Measurements from ENCODE around the gene DLAT. TPM values are rescaled to one million over a fixed set of nuclear protein-coding genes. Genes with fewer than 3 reads are reported as not detected.
"Not testable (repeated sequence)": the region's sequence is repeated elsewhere in the genome, so short reads cannot be mapped to it uniquely, and the experiment has no call there.

DLAT gene
- total RNA-seq, 1 donor from 2014 or later = 123 TPM

GRCh38 chr11:112042161-112042960 lies 17.2 kb downstream of the DLAT start:
- intact Hi-C loops (cut with DNase I) = no loop called here
- DNase-seq (ENCODE audit: low spot score) = no peak

- intact Hi-C loops (cut with DNase I) = no loop called here
- no peak for DNase-seq (ENCODE audit: low spot score)
Observed at GRCh38 chr11:112042961-112043304, 17.7 kb downstream of the DLAT start.

- intact Hi-C loops (cut with DNase I) = no loop called here
- DNase-seq (ENCODE audit: low spot score) = no peak
Observed at GRCh38 chr11:112044961-112045360, 19.8 kb downstream of the DLAT start.

DNA sequence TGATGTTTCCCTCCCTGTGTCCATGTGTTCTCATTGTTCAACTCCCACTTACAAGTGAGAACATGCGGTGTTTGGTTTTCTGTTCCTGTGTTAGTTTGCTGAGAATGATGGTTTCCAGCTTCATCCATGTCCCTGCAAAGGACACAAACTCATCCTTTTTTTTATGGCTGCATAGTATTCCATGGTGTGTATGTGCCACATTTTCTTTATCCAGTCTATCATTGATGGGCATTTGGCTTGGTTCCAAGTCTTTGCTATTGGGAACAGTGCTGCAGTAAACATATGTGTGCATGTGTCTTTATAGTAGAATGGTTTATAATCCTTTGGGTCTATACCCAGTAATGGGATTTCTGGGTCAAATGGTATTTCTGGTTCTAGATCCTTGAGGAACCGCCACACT lies 21.4 kb downstream of the DLAT start:
- intact Hi-C loops (cut with DNase I); DNase-seq (ENCODE audit: low spot score): not testable (repeated sequence)

DNA sequence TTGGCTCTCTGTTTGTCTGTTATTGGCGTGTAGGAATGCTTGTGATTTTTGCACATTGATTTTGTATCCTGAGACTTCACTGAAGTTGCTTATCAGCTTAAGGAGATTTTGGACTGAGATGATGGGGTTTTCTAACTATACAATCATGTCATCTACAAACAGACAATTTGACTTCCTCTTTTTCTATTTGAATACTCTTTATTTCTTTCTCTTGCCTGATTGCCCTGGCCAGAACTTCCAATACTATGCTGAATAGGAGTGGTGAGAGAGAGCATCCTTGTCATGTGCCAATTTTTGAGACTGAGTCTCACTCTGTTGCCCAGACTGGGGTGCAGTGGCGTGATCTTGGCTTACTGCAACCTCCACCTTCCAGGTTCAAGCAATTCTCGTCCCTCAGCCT lies 23.0 kb downstream of the DLAT start:
- DNase-seq (ENCODE audit: low spot score); intact Hi-C loops (cut with DNase I): not testable (repeated sequence)

DNA sequence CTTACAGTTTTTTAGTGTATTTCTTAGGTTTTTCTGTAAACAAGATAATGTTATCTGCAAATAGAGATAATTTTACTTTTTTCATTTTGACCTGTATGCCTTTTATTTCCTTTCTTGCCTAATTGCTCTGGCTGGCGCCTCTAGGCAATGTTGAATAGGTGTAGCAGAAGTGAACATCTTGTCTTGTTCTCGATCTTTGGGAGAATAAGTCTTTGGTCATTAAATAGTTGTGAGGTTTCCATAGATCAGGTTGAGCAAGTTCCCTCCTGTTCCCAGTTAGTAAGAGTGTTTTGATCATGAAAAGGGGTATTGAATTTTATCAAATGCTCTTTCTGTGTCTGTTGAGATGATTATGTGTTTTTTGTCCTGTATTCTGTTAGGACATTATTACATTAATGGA lies 24.6 kb downstream of the DLAT start:
- DNase-seq (ENCODE audit: low spot score) = no peak
- intact Hi-C loops (cut with DNase I) = no loop called here

DNA sequence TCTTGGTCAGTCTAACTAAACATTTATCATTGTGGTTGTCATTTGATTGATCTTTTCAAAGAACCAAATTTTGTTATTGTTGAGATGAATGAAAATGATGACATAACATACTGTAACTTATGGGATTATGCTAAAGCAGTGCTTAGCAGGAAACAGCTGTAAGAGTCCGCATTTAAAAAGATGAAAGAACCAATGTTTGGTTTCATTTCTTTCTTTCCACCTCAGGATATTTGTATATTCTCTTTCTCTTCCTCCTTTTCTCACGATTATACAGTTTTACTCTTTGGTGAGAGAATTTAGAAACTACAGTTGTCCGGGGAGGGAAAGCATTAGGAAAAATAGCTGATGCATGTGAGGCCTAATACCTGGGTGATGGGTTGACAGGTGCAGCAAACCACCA lies 25.5 kb downstream of the DLAT start:
- no peak for DNase-seq (ENCODE audit: low spot score)
- intact Hi-C loops (cut with DNase I) = no loop called here

DNA sequence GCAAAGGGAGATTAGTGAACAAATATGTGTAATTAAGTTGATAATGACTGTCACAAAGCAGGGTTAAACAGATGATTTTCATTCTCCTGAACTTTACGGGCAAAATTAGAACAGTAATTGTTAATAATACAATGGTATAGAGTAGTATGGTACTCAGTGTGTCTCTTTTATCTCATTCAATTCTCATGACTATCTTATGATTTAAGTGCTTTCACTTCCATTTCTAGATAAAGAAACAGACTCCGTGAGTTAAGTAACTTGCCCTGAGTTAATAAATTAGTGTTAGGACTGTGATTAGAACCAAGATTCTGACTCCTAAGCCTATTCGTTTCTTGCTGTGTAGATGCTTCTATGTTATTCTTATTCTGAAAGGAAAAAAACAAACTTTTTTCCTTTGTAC lies 26.6 kb downstream of the DLAT start:
- no peak for DNase-seq (ENCODE audit: low spot score)
- intact Hi-C loops (cut with DNase I) = no loop called here

GRCh38 chr11:112057170-112057569 lies 32.0 kb downstream of the DLAT start:
- intact Hi-C loops (cut with DNase I) = no loop called here
- no peak for DNase-seq (ENCODE audit: low spot score)

DNA sequence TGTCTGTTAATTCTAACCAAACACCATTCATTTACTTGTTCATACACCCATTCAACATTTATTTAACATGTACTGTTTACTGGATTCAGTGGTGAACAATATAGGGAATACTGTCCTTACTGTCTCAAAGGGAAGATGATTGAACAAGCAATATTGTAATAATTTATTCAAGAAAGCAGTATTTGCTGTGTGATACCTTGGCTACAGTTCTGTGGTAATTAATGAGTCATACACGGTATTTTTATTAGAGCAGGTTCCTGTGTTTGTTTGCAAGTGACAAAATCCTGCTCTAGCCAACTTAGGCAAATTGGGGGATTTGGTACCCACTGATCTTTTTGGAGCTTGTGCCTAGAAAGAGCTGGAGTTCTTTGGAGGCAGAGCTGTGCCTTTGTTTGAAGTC lies 32.9 kb downstream of the DLAT start:
- intact Hi-C loops (cut with DNase I) = no loop called here

DNA sequence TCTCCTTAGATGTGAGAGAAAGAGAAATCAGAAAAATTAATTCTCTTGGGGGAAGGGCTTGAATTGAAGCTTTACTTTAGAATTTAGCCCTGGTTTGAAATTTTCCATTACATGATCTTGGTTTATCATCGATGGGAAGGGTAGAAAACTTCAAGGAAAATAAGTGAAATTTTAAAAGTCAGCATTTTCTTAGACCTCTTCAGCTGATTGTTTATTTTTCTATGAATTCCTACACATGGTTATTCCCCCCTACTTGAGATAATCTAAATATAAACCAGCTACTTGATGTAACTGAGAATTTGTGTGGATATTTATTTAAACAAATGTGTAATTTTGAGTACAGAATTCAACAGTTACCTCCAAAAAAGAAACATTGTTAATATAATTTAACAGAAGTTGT lies 37.7 kb downstream of the DLAT start:
- DNase-seq (ENCODE audit: low spot score) = no peak
- intact Hi-C loops (cut with DNase I) = no loop called here

More for the DNA sequence above, 32.9 kb downstream of the DLAT start:
- DNase-seq (ENCODE audit: low spot score) = no peak

DNA sequence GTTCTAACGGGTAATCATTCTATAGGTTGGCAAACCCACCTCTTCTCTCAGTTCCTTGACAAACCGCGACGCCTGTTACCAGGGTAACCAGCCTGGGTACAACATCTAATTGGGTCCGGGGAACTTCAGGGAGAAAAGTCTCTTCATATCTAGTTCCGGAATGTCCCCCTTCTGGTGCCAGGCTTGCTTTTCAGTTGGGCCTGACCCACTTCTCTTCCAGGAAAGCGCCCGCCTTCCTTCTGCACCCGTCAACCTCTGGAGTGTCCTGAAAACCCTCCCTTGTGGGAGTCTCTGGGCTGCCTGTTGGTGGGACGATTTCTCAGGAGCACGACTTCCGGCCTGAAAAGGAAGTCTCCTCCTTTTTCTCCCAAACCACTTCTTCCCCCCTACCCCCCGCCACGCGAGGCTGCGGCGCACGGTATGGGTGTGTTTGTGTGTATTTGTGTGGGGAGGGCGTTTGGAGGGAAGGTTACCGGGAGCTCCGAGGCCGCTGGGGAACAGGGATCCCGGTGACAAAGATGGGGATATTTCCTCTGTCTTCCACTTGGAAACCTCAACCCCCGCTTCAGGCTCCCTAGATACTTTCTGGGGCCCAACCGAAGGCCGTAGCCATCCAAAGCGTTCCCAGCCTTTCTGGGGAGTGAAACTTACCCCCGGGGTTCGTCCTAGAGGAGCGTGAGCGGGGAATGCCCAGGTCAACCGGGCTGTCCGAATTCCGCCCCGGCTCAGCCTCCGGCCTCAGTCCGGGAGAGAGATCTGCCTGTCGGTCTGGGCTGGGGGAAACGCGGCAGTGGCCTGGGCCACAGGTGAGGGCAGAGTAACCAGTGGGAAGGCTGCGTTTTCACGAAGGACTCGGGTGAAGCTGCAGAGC lies 49.0 kb downstream of the DLAT start, which contains the start of the genes NKAPD1 and PIH1D2:
Gene NKAPD1, plus strand, starts transcription at position 359 of the 871 bp plus-strand sequence. CDS start 1,276 bp downstream, outside the sequence.
Gene PIH1D2, minus strand, starts transcription at position 77 of the 871 bp plus-strand sequence. CDS start 843 bp downstream, outside the sequence.
- intact Hi-C loops (cut with DNase I) = loop anchor here (5.0 kb wide), 1 partner anchor 197 kb away; the partner anchor contains the start of genes CFAP68 and FDXACB1
- DNase-seq (ENCODE audit: low spot score) = peak; percentile 87

DNA sequence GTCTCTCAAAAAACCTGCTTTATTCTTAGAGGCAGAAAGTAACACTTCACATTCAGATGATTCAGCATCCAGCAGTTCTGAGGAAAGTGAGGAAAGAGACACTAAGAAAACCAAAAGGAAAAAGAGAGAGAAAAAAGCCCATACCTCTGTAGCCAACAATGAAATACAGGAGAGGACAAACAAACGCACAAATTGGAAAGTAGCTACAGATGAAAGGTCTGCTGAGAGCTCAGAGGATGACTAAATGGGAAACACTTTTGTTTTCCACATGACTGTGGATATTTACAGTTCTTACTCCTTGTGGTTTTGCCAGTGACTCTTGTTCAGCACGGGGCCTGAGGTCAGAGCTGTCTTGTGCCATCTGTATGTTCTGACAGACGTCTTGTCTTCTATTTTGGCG lies 57.5 kb downstream of the DLAT start:
- intact Hi-C loops (cut with DNase I) = no loop called here
- no peak for DNase-seq (ENCODE audit: low spot score)

DNA sequence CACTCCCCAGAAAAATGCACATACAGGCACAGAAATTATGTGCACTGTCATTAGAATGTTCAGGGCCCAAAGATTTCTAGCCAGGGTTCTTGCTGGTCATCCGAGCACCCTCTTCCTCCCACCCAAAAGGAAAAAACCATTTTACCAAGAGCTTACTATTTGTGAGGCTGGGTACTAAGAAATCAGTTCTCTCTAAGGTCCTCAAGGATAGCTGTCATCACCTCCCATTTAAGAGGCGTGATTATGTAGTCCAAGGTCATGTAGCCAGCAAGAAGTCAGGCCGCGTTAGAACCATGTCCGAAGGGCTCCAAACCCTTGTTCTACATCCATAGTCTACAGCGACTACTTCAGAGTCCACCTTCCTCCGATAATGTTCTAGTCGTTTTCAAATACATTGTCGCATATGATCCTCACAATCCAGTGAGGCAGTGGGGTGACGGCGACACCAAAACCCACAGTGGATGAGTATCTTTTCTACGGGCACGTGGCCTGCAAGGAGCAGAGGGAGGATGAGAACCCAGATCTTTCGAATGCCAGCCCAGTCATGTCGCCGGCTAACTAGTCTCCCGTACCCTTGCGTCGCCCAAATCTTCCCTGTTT lies 60.7 kb downstream of the DLAT start:
- no peak for DNase-seq (ENCODE audit: low spot score)
- intact Hi-C loops (cut with DNase I) = loop anchor here (5.0 kb wide), 1 partner anchor 159 kb away; no protein-coding TSS in a partner anchor

DNA sequence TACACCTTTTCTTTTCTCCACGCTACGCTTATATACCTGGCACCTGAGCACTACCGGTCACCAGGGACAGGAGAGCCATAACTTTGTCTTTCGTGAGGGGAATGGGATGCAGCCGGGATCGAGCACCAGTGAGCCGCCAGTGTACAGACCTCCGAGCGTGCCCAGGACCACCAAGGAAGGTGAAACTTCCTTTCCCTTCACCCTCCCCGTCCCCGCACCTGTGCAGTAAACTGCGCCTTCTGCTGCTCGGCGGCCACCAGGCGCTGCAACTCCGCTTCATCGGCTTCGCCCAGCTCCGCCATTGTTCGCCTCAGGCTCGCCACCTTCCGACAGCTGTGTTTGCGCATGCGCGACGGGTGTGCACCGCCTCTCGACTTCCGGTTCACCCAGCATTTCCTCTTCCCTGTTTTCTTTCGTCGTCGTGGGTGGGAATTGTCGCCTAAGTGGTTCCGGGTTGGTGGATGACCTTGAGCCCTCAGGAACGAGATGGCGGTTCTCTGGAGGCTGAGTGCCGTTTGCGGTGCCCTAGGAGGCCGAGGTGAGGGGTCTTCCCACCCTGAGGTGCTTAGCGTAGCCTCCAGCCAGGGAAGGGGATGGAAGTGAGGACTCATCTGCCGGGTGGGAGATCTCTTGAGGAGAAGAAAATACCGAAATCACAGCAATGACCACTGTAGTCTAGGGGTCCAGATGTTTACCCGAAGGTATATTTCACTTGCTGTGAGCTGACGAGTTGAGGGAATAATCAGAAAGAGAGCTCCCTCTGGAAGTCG lies 61.4 kb downstream of the DLAT start, which contains the start of the genes SDHD and TIMM8B:
Gene SDHD, plus strand, starts transcription at position 452 of the 770 bp plus-strand sequence. Its CDS starts 35 bp downstream, at position 487.
Gene TIMM8B, minus strand, starts transcription at position 335 of the 770 bp plus-strand sequence. Its CDS starts 33 bp downstream, at position 302.
- intact Hi-C loops (cut with DNase I) = loop anchor here (5.0 kb wide), 1 partner anchor 159 kb away; no protein-coding TSS in a partner anchor
- DNase-seq (ENCODE audit: low spot score) = peak; percentile 98

DNA sequence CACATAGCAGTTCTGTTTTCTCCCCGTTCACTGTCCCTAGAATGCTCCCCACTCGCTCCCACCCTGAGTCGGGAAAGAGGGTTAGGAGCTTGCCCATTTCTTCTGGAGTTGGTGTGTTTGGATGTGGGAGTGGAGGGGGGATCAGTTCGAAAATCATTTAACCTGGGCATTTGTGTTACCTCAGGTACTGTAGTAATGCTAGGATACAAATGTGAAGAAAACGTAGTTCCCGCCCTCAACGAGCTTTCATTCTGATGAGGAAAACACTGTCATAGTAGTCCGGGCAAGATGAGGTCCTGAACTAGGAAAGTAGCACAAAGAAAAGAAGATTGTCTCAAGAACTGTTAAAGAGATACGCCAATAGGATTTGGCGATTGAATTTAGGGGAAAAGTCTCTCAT lies 62.0 kb downstream of the DLAT start:
- DNase-seq (ENCODE audit: low spot score) = no peak
- intact Hi-C loops (cut with DNase I) = loop anchor here (5.0 kb wide), 1 partner anchor 160 kb away; no protein-coding TSS in a partner anchor

GRCh38 chr11:112095302-112095701 lies 70.1 kb downstream of the DLAT start:
- DNase-seq (ENCODE audit: low spot score); intact Hi-C loops (cut with DNase I): not testable (repeated sequence)

GRCh38 chr11:112096194-112096593 lies 71.0 kb downstream of the DLAT start:
- DNase-seq (ENCODE audit: low spot score) = no peak
- intact Hi-C loops (cut with DNase I) = no loop called here

Measured in cardiac septum (tissue), 1 donor.